GM18517 (cell line): ENCODE measurements around the gene TNS4.
"Not testable (repeated sequence)": the region's sequence is repeated elsewhere in the genome, so short reads cannot be mapped to it uniquely, and the experiment has no call there.

Experiments used
- ATAC-seq: cut with Tn5 transposase; IDR thresholded peaks from one replicate; pipeline ENCODE4 v1.9.1; 2021; ENCODE audit warnings: mild to moderate bottlenecking, moderate library complexity; ENCODE audit not compliant: unreplicated experiment

TNS4 gene, protein sequence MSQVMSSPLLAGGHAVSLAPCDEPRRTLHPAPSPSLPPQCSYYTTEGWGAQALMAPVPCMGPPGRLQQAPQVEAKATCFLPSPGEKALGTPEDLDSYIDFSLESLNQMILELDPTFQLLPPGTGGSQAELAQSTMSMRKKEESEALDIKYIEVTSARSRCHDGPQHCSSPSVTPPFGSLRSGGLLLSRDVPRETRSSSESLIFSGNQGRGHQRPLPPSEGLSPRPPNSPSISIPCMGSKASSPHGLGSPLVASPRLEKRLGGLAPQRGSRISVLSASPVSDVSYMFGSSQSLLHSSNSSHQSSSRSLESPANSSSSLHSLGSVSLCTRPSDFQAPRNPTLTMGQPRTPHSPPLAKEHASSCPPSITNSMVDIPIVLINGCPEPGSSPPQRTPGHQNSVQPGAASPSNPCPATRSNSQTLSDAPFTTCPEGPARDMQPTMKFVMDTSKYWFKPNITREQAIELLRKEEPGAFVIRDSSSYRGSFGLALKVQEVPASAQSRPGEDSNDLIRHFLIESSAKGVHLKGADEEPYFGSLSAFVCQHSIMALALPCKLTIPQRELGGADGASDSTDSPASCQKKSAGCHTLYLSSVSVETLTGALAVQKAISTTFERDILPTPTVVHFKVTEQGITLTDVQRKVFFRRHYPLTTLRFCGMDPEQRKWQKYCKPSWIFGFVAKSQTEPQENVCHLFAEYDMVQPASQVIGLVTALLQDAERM

DNA sequence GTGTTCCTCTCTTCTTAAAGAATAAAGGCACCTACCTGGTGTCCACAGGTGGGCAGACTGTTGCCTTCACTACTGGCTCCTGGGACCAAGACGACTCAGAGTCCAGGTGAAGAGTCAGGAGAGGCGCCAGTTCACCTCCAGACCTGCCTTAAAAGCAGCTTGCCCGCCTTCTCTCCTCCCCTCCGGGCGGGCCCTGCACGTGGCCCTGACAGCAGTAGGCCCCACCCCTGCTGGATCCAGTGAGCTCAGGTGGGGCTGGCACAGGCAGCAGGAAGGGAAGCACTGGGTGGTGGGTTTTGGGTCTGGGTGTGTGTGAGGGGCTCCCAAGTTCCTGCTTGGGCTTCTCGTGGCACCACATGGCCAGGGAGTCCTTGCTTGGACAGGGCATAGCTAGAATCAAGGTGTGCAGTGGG, at the start of gene TNS4:
TNS4 (minus strand) TSS at position 125 of the 413 bp plus-strand sequence. CDS start 5,198 bp downstream, outside the sequence.
- no peak for ATAC-seq

DNA sequence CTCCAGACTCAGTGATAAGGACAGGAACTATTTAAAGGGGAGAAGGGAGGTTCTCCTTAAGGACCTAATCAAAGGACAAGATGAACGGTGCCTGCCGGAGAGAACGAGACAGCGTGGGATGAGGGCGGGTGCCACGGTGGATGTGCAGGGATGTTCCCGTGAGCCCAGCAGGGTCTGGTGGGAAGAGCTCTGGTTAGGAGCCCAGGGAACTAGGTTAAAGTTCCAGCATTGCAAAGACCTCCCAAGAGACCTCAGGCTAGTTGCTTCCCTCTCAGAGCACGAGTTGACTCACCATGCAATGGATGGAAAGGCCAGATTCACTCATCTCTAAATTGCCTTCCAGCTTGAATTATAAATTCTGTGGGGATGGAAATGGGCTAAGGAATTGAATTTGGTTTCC, 49.2 kb upstream of the TNS4 start:
- ATAC-seq = no peak

DNA sequence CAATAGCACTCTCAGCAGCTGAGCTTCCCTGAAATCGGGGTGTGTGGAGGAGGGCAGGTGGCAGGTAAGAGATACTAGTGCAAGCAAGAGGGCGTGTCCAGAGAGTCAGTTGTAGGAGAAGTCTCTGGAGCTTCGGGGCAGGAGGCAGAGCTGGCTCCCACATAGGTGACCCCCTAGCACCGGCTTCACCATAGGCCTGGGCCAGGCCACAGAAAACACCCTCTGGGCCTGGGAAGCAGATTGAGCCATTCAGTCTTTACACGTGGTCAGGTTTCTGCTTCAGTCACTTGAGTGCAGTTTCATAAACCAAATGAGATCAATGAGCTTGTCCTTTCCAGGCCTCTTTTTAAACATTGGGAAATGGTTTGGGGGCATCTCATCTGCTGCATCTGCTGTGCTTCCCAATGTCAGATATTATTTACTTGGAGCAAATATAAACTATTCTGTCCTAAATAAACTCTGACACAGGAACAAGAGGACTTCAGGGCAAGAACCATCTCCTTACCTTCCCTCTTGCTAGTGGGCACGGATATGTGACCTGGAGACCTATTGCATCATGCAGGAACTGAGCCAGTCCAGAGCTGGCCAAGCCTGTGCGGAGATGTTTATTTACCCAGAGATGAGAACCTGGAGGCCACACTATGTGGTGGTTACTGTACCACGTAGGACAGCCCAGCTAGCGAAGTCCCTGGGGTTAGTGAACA, 47.7 kb upstream of the TNS4 start:
- ATAC-seq = no peak

DNA sequence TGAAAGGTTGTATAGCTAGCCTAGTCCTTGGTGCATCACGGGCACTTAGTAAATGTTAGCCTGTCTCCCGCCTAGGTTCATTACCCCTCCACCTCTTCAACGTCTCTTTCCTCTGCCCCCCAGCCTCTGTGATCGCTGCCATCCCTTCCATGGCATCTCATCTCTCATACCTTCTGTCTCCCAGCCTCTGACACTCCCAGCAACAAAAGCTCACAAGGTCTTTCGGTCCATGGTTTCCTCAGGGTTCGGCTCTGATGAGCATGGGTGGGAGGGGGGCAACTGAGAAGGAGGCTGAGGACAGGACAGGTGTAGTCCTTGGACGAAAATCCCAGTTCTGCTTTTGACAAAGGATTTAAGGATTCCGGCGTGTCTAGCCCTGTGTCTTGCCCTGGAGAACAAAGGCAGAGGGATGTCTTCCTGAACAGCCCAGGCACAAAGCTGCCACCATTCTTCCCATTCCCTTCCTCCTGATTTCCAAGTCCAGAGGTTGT, 47.1 kb upstream of the TNS4 start:
- ATAC-seq = no peak

DNA sequence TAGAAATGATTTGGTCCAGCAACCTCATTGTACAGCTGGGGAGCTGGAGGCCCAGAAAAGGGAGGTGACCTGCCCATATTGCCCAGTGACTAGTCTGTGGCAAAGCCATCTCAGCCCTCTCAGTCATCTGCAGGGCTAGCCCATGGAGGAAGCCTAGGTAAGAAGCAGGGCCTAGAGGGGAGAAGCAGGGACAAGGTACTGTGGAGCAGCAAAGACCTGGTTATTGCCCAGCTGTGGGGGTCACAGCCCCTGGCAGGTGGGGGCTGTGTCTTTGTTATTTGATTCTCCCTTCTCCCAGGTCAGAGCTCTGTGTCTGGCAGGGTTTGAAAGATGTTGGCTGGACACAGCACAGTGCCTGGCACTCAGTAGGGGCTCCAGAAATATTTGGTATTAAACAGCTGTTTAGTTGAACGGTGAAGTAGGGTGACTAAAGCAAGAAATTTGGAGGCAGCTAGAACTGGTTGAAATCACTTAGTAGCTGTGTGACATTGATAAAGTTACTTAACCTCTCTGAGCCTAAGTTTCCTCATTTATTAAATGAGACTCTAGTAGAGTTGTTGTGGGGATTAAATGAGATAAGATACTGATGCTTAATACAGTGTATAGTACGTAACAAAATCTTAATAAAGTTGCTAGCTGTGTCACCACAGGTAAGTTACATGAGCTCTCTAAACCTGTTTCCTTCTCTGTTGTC, 46.5 kb upstream of the TNS4 start:
- ATAC-seq = no peak

DNA sequence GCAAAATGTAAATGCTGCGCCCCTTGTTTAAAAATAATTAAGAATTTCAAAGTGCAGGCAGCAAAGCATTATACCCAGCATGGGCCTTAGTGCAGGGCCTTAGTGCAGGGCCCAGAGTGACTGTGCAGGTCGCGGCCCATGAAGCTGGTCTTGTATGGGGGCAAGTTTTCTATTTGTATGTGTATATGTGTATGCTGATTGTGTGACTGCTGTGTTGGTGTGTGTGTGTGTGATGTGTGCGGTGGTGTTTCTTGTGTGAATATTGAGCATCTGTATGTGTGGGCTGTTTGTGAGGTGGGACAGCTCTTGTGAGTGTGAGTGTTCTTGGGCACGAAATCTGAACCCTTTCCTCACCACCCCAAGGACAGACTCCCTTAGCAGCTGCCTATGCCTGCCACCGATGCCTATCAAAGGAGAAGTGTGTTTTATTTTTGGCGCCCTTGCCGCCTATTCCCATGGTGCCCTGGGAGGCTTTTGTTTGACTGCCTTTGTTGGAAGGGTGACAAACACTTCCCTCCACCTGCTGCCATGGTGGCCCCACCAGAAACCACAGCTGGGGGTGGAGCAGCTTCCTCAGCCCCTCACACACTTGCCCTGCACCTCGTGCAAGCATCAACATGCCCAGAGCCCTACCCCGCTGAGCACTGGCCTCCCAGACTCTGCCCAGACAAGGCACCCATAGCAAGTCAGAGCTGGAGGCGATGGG, 45.8 kb upstream of the TNS4 start:
- no peak for ATAC-seq

DNA sequence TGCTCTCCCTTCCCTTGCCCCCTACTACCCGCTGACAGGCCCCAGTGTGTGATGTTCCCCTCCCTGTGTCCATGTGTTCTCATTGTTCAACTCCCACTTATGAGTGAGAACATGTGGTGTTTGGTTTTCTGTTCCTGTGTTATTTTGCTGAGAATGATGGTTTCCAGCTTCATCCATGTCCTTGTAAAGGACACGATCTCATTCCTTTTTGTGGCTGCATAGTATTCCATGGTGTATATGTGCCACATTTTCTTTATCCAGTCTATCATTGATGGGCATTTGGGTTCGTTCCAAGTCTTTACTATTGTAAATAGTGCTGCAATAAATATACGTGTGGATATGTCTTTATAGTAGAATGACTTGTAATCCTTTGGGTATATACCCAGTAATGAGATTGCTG, 45.1 kb upstream of the TNS4 start:
- not testable (repeated sequence) for ATAC-seq

DNA sequence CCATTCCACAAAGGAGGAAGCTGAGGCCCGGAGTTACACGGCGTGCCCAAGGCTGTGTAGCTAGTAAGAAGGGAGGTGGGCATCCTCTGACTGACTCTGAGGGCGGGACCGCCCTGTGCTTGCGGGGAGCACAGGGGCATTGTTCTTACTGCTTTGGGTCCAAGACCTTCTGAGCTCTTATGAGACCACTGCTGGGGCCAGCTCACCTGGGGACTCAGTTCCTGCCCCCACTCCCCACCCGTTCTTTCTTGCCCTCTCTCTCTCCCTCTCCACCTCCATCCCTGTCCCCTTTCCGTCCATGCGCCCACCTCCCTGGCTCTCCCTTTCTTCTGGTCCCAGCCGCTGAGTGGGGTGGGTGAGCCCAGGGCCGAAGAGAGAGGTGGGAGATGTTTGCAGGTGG, 44.2 kb upstream of the TNS4 start:
- no peak for ATAC-seq

DNA sequence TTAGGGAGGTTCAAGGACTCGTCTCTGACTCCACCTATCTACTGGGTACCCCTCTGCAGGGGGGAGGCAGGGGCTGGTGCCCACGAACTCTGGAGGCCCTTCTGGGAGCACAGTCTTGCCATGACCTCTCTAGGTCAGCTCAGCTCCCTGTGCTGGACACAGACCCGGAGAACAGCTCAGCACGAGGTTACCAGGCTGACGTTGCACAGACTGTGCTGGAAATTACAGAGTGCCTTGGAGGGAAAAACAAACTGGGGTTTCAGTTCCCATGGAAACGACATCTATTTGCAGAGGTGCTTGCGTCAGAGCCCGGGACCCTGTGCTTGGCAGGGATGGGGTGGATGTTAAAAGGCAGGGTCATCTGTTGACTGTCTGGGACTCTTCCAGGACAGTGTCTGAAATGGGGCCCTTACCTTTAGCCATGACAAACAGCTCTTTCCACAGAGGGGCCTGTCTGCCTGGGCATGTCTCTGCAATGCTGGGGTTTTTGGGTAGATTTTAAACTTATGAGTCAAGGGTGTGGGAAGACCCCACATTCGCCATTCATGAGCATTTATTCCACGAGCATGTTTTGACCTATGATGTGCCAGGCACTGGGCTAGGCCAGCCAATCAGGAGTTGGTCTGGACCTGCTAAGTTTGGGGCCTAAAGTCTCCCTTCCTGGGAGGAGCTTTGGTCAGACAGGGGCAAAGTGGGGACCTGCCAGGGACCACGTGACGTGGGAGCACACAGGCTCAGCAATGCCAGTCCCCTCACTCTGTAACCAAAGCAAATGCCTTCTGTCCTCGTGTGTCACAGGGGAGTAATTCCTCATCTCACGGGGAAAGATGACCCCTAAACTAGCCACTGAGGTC, 41.4 kb upstream of the TNS4 start:
- no peak for ATAC-seq

DNA sequence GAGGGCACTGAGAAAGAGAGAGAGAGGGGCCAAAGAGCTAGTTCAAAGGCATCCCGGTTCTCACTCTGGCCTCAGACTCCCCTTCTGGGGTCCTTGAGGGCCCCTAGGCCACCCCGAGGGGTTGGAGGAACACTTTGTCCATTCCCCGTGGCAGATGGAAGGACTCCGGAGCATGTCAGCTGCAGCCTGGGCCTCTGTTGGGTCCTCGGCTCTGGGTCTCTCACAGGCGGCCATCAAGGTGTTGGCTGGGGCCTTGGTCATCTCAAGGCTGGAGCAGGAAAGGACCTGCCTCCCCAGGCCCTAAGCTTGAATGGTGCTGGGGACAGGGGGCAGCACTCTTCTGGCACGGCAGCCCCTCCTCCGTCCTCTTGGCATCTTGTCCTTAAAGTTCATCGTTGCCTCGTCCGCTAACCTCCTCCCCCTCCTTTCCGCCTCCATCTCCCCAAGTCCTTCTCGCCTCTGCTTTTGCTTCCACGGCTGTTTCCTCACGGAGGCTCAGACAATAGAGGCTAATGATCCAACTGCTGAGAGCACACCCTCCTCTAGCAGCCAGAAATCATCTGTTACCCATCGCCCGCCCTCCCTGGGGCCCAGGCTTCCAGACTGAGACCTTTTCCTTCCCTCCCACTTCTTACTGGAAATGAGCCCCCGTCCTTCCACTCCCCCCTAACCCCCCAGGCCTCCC, 40.6 kb upstream of the TNS4 start:
- no peak for ATAC-seq

DNA sequence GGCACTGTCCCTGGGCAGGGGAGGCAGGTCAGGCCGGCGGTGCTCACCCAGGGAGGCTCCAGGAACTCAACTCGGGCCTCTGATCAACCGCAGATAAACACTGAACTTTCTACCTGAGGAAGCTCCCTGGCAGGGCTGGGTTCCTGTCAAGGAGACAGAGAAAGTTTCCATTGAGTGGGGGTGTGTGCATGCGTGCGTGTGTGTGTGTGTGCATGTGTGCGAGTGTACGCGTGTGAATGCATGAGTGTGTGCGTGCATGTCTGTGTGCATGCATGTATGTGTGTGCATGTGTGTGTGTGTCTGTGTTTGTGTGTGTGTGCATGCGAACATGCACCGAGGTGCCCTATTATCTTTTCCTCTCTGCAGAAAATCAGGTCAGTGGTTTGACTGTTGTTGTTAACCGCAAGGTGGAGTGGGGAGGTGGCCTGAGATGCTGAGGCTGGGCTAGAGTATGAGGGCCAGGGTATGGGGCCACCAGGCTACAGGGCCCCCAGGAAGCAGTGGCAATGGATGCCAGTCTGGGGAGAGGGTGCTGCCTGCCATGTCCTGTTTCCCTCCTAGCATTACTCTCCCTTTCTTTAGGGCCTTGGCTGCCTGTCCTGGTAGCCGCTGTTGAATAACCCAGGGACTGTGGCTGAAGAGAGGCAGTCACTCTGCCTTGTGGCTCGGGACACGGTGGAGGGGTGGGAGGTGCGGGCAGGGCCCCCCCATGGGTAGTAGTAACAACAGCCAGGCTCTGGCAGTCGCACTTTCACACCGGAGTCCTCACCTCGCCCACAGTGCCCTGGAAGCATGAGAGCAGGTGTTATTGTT, 39.8 kb upstream of the TNS4 start:
- ATAC-seq = no peak

DNA sequence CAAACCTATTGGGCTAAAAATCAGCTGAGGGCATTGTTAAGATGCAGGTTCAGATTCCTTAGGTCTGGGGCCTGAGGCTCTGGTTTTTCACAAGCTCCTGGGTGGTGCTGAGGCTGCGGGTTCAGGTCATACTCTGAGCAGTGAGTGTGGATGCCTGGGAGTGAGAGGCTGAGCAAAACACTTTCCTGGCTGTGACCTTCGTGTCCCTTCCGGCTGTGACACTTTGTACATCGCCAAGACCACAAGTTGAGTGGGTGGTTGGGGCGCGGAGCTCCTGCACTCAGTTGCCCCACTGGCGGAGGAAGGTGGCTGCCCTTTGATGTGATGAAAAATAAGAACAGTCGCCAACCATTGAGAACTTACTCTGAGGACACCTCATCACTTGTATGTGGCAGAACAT, 39.0 kb upstream of the TNS4 start:
- no peak for ATAC-seq

DNA sequence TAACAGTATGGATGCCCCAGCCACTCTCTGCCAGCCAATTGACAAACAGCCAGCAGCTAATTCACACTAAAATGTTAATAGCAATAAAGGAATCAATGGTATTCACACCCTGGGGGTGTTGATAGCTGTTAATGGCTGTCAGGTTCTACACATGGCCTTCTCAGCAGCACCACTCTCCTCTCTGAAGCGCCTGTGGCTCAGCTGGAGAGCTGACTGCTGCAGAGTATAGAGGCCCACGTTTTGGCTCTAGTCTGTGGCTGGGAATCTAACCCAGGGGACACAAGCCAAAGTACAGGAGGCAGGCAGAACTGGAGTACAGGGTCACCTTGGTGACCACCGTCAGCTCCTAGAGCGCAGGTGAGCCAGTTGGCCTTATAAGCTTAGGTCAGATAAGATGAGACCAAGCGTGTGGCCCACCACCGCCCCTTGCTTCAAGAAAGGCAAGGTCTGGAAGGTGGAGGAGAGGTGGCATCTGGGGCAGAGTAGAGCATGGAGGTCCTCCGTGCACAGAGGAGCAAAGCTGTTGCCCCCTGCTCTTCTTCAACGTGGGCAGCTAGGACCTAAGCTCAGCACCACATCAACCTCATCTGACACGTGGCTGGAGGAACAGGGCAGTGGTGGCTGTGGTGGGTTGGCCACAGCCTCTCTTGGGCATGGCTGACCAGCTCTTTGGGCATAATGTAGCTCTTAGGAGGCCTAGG, 38.4 kb upstream of the TNS4 start:
- no peak for ATAC-seq

DNA sequence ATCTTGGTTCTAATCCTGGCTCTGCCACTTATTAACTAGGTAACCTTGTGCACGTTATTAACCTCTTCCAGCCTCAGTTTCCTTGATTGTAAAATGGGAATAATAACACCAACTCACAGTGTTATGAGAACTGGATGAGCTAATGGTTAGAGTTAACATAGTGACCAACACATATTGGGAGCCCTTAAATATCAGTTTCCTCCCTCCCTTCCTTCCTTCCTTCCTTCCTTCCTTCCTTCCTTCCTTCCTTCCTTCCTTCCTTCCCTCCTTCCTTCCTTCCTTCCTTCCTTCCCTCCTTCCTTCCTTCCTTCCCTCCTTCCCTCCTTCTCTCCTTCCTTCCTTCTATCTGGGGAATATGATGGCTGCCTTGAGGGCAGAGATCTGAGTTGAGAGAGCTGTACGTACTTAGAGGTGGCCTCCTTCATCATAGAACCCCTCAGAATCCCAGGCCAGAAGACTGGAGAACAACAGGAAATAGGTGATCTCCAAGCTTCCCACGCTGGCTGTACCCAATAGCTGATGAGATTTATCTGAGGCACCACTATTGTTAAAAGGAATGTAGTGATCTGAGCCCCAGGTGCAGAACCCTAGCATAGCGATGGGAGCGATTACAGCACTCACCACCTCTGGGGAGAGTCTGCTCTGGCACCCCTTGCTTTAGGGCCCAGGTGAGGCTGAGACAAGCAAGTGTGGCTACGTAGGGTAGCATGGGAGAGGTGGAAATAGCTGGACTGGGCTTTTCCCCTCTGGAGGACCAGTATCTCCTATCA, 37.7 kb upstream of the TNS4 start:
- no peak for ATAC-seq

DNA sequence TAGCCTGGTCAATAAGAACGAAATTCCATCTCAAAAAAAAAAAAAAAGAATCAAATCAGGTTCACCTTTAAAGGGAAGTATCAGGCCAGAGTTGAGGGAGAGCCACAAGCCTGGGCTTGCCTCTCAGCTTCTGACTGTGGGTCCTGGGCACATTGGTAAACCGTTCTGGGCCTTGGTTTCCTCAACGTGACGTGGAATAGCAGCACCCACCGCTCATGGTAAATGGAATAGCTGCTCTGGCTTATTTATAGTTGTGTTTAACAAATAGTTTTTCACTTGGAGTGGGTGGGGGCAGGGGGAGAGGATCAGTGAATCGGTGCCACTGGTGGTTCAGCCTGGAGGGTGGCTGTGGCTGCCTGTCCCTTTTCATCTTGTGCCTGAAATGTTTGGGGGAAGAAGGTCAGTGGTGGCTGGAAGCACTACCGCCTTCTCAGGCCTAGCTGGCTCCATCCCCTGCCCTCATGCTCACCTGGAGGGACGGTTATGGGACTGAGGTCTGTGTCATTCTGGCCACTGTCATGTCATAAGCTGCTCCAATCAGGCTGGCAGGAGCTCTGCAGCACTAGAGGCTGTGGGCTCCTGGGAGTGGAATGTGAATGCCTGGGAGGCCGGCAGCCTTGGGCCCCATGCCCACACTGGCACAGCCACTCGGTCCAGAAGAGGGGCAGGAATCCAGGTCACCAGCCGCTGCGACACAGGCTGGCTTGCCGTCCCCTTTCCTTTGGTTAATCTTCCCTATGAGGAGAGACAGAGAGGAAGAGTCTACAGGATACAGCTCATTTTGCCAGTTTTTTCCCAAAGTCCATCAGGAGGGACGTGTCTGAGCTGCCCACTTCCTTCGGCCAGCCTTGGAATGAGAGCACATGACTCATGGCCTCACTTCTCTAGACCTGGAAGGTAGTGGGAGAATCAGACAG, 36.9 kb upstream of the TNS4 start:
- ATAC-seq = no peak
